OCI-LY3 (cell line): ENCODE results near the gene UTP14C.

Source experiments
- EZH2phosphoT487 ChIP-seq: fragments of 200-600 bp; shearing (Covaris generic); IDR thresholded peaks from 2 replicates; pipeline ENCODE4 v1.6.1; 2018; ENCODE audit warnings: antibody characterized with exemption, mixed run types, low read depth
- TF ChIP-seq, protein P1 (sequence below): fragments of 200-600, 300-600 bp; sonication (generic); IDR thresholded peaks from 2 replicates; pipeline ENCODE4 v1.5.1; 2014; ENCODE audit warnings: antibody characterized with exemption, low read length, low read depth

- TF ChIP-seq, protein P1, sequence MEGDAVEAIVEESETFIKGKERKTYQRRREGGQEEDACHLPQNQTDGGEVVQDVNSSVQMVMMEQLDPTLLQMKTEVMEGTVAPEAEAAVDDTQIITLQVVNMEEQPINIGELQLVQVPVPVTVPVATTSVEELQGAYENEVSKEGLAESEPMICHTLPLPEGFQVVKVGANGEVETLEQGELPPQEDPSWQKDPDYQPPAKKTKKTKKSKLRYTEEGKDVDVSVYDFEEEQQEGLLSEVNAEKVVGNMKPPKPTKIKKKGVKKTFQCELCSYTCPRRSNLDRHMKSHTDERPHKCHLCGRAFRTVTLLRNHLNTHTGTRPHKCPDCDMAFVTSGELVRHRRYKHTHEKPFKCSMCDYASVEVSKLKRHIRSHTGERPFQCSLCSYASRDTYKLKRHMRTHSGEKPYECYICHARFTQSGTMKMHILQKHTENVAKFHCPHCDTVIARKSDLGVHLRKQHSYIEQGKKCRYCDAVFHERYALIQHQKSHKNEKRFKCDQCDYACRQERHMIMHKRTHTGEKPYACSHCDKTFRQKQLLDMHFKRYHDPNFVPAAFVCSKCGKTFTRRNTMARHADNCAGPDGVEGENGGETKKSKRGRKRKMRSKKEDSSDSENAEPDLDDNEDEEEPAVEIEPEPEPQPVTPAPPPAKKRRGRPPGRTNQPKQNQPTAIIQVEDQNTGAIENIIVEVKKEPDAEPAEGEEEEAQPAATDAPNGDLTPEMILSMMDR, result no peak
- TF ChIP-seq EZH2phosphoT487, result no peak
These were observed 29.0 kb downstream of the UTP14C start for GRCh38 chr13:52053460-52053859.
